HepG2 (cell line): ENCODE measurements around the gene DCAF6. TPM values are rescaled to one million over a fixed set of nuclear protein-coding genes. Genes with fewer than 3 reads are reported as not detected.
A peak's percentile ranks its signal among the peaks of the same experiment; 100 is the strongest.

Experiments
- DMTF1 ChIP-seq: sonication (generic); formaldehyde crosslinking; IDR thresholded peaks from 2 replicates; pipeline ENCODE4 v1.4.0; 2020; ENCODE audit warnings: mild to moderate bottlenecking, missing genetic modification reagents
- MLLT10 ChIP-seq: sonication (generic); formaldehyde crosslinking; IDR thresholded peaks from 2 replicates; pipeline ENCODE4 v1.4.0; 2020; ENCODE audit warnings: missing genetic modification reagents
- MYPOP ChIP-seq: sonication (generic); formaldehyde crosslinking; IDR thresholded peaks from 2 replicates; pipeline ENCODE4 v1.8.1; 2023; ENCODE audit warnings: mild to moderate bottlenecking, moderate library complexity, missing genetic modification reagents
- NAIF1 ChIP-seq: sonication (generic); formaldehyde crosslinking; IDR thresholded peaks from 2 replicates; pipeline ENCODE4 v1.5.0; 2020; ENCODE audit warnings: mild to moderate bottlenecking, missing genetic modification reagents, borderline replicate concordance
- NFRKB ChIP-seq: fragments of 450-650 bp; IDR thresholded peaks from 2 replicates; pipeline ENCODE4 v1.6.1; 2017
- NR2F2 ChIP-seq: IDR thresholded peaks from 2 replicates; pipeline ENCODE4 v1.6.1; 2012; ENCODE audit warnings: low read depth, inconsistent platforms, borderline replicate concordance
- TGIF2 ChIP-seq: IDR thresholded peaks from 2 replicates; pipeline ENCODE4 v1.6.1; 2016; ENCODE audit warnings: control low read depth, missing compliant biosample characterization
- ZNF224 ChIP-seq: sonication (generic); formaldehyde crosslinking; IDR thresholded peaks from 2 replicates; pipeline ENCODE4 v1.5.0; 2020; ENCODE audit warnings: mild to moderate bottlenecking, missing genetic modification reagents
- ZNF709 ChIP-seq: sonication (generic); formaldehyde crosslinking; IDR thresholded peaks from 2 replicates; pipeline ENCODE4 v1.5.0; 2020; ENCODE audit warnings: mild to moderate bottlenecking, missing genetic modification reagents
- ZNF761 ChIP-seq: sonication (generic); formaldehyde crosslinking; conservative IDR thresholded peaks from 2 replicates; pipeline ENCODE4 v1.4.0; 2020; ENCODE audit warnings: mild to moderate bottlenecking, missing genetic modification reagents
- polyA plus RNA-seq, 8 experiments: library from polyadenylated mRNA; depleted of rRNA in 3 of 8; stranded (reverse) in 7 of 8; unstranded in 1 of 8; fragments of >200 nt; fragmentation: Illumina TruSeq in 4 of 8; extraction: Trizol in 4 of 8; gene quantifications; 2 replicates each; pipeline versions ENCODE4 v1.2.1 to v1.2.3, GENCODE V29; 2011 to 2016; ENCODE audit warnings: low read depth in 4 of 8, missing spikeins in 1 of 8, mixed read lengths in 1 of 8; ENCODE audit not compliant: insufficient read depth in 1 of 8
- total RNA-seq, 5 experiments: library from RNA; depleted of rRNA; stranded (reverse); fragments of >200 nt; fragmentation: Illumina TruSeq; extraction: Trizol; gene quantifications; 2 replicates each; pipeline ENCODE4 v1.2.3, GENCODE V29; 2016; ENCODE audit warnings: low read depth in 1 of 5
- TF ChIP-seq, protein P1 (sequence below): sonication (generic); formaldehyde crosslinking; IDR thresholded peaks from 2 replicates; pipeline ENCODE4 v1.4.0; 2020; ENCODE audit warnings: missing genetic modification reagents
- TF ChIP-seq, protein P2 (sequence below): sonication (generic); formaldehyde crosslinking; IDR thresholded peaks from 2 replicates; pipeline ENCODE4 v1.8.0; 2022; ENCODE audit warnings: mild to moderate bottlenecking, missing genetic modification reagents
- TF ChIP-seq, protein P3 (sequence below): sonication (generic); formaldehyde crosslinking; IDR thresholded peaks from 2 replicates; pipeline ENCODE4 v1.4.0; 2020; ENCODE audit warnings: missing genetic modification reagents

The DCAF6 gene
- total and polyA plus RNA-seq, 2 of the 13 experiments (the other 11 are each of a cell fraction or from before 2014, with no cell fraction given) = 24.7 to 33.7 TPM

- TF ChIP-seq, protein P1, sequence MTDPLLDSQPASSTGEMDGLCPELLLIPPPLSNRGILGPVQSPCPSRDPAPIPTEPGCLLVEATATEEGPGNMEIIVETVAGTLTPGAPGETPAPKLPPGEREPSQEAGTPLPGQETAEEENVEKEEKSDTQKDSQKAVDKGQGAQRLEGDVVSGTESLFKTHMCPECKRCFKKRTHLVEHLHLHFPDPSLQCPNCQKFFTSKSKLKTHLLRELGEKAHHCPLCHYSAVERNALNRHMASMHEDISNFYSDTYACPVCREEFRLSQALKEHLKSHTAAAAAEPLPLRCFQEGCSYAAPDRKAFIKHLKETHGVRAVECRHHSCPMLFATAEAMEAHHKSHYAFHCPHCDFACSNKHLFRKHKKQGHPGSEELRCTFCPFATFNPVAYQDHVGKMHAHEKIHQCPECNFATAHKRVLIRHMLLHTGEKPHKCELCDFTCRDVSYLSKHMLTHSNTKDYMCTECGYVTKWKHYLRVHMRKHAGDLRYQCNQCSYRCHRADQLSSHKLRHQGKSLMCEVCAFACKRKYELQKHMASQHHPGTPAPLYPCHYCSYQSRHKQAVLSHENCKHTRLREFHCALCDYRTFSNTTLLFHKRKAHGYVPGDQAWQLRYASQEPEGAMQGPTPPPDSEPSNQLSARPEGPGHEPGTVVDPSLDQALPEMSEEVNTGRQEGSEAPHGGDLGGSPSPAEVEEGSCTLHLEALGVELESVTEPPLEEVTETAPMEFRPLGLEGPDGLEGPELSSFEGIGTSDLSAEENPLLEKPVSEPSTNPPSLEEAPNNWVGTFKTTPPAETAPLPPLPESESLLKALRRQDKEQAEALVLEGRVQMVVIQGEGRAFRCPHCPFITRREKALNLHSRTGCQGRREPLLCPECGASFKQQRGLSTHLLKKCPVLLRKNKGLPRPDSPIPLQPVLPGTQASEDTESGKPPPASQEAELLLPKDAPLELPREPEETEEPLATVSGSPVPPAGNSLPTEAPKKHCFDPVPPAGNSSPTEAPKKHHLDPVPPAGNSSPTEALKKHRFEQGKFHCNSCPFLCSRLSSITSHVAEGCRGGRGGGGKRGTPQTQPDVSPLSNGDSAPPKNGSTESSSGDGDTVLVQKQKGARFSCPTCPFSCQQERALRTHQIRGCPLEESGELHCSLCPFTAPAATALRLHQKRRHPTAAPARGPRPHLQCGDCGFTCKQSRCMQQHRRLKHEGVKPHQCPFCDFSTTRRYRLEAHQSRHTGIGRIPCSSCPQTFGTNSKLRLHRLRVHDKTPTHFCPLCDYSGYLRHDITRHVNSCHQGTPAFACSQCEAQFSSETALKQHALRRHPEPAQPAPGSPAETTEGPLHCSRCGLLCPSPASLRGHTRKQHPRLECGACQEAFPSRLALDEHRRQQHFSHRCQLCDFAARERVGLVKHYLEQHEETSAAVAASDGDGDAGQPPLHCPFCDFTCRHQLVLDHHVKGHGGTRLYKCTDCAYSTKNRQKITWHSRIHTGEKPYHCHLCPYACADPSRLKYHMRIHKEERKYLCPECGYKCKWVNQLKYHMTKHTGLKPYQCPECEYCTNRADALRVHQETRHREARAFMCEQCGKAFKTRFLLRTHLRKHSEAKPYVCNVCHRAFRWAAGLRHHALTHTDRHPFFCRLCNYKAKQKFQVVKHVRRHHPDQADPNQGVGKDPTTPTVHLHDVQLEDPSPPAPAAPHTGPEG (CRISPR knock-in tag) = no peak; the same call in 1 of the 2 replicates
- TF ChIP-seq NR2F2 (no peak), TGIF2 (CRISPR knock-in tag) (peak; percentile 39; the same call in 1 of the 2 replicates), ZNF761 (CRISPR knock-in tag) (peak; percentile 66; the same call in 1 of the 2 replicates), ZNF709 (CRISPR knock-in tag) (peak; percentile 42; the same call in 1 of the 2 replicates), MLLT10 (CRISPR knock-in tag) (no peak), NAIF1 (CRISPR knock-in tag) (peak; percentile 60; the same call in 1 of the 2 replicates), MYPOP (CRISPR knock-in tag) (peak; percentile 24; the same call in 1 of the 2 replicates), DMTF1 (no peak), ZNF224 (CRISPR knock-in tag) (peak; percentile 71; the same call in 1 of the 2 replicates), NFRKB (peak; percentile 82)
- TF ChIP-seq, protein P2, sequence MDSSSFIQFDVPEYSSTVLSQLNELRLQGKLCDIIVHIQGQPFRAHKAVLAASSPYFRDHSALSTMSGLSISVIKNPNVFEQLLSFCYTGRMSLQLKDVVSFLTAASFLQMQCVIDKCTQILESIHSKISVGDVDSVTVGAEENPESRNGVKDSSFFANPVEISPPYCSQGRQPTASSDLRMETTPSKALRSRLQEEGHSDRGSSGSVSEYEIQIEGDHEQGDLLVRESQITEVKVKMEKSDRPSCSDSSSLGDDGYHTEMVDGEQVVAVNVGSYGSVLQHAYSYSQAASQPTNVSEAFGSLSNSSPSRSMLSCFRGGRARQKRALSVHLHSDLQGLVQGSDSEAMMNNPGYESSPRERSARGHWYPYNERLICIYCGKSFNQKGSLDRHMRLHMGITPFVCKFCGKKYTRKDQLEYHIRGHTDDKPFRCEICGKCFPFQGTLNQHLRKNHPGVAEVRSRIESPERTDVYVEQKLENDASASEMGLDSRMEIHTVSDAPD (CRISPR knock-in tag) = peak; percentile 91
- TF ChIP-seq, protein P3, sequence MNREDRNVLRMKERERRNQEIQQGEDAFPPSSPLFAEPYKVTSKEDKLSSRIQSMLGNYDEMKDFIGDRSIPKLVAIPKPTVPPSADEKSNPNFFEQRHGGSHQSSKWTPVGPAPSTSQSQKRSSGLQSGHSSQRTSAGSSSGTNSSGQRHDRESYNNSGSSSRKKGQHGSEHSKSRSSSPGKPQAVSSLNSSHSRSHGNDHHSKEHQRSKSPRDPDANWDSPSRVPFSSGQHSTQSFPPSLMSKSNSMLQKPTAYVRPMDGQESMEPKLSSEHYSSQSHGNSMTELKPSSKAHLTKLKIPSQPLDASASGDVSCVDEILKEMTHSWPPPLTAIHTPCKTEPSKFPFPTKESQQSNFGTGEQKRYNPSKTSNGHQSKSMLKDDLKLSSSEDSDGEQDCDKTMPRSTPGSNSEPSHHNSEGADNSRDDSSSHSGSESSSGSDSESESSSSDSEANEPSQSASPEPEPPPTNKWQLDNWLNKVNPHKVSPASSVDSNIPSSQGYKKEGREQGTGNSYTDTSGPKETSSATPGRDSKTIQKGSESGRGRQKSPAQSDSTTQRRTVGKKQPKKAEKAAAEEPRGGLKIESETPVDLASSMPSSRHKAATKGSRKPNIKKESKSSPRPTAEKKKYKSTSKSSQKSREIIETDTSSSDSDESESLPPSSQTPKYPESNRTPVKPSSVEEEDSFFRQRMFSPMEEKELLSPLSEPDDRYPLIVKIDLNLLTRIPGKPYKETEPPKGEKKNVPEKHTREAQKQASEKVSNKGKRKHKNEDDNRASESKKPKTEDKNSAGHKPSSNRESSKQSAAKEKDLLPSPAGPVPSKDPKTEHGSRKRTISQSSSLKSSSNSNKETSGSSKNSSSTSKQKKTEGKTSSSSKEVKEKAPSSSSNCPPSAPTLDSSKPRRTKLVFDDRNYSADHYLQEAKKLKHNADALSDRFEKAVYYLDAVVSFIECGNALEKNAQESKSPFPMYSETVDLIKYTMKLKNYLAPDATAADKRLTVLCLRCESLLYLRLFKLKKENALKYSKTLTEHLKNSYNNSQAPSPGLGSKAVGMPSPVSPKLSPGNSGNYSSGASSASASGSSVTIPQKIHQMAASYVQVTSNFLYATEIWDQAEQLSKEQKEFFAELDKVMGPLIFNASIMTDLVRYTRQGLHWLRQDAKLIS (CRISPR knock-in tag) = peak; percentile 54; the same call in 1 of the 2 replicates
These were observed at the start of gene DCAF6 (continued) for GRCh38 chr1:167936068-167936929.
